ENCODE results near the gene ASCC2. TPM values are rescaled to one million over a fixed set of nuclear protein-coding genes. Genes with fewer than 3 reads are reported as not detected.
A peak's percentile ranks its signal among the peaks of the same experiment; 100 is the strongest.

Gene ASCC2
- total RNA-seq, 1 donor from 2014 or later: 44.6 TPM

- no peaks in the 10 kb centered on the region for H3K9me3 Mint-ChIP-seq
- no peak for TF ChIP-seq CTCF (conservative IDR thresholded peaks at IDR 0.05)
- no peaks in the 10 kb centered on the region for H3K4me1 Mint-ChIP-seq
- DNase-seq (ENCODE audit: low read depth, low spot score): no peak
- H3K27me3 Mint-ChIP-seq (ENCODE audit: low read depth): no peaks in the 10 kb centered on the region
- peaks cover 2% of the 10 kb centered on the region for H3K36me3 Mint-ChIP-seq (ENCODE audit: low read depth)
- H3K4me3 Mint-ChIP-seq: no peak overlapping the region
- no peak overlapping the region for H3K27ac Mint-ChIP-seq (ENCODE audit: unreplicated experiment)
Observed at GRCh38 chr22:29803190-29803589, 34.9 kb downstream of the ASCC2 start.

- Mint-ChIP-seq H3K27me3 (ENCODE audit: low read depth) (no peaks in the 10 kb centered on the region), H3K36me3 (ENCODE audit: low read depth) (peaks cover 2% of the 10 kb centered on the region), H3K4me3 (no peak overlapping the region), H3K27ac (ENCODE audit: unreplicated experiment) (no peak overlapping the region), H3K9me3 (no peaks in the 10 kb centered on the region), H3K4me1 (no peaks in the 10 kb centered on the region)
- TF ChIP-seq CTCF (conservative IDR thresholded peaks at IDR 0.05): no peak
- DNase-seq (ENCODE audit: low read depth, low spot score): no peak
Observed at GRCh38 chr22:29801796-29802195, 36.3 kb downstream of the ASCC2 start.

GRCh38 chr22:29801153-29801552, 36.9 kb downstream of the ASCC2 start:
- no peak overlapping the region for H3K4me3 Mint-ChIP-seq
- TF ChIP-seq CTCF (conservative IDR thresholded peaks at IDR 0.05): no peak
- no peaks in the 10 kb centered on the region for H3K27me3 Mint-ChIP-seq (ENCODE audit: low read depth)
- peak overlapping the region; percentile 38 for H3K27ac Mint-ChIP-seq (ENCODE audit: unreplicated experiment)
- no peak for DNase-seq (ENCODE audit: low read depth, low spot score)
- H3K4me1 Mint-ChIP-seq: no peaks in the 10 kb centered on the region
- H3K9me3 Mint-ChIP-seq: no peaks in the 10 kb centered on the region
- H3K36me3 Mint-ChIP-seq (ENCODE audit: low read depth): peaks cover 2% of the 10 kb centered on the region

- Mint-ChIP-seq H3K27ac (ENCODE audit: unreplicated experiment) (no peak overlapping the region), H3K36me3 (ENCODE audit: low read depth) (no peaks in the 10 kb centered on the region), H3K4me3 (no peak overlapping the region), H3K4me1 (no peaks in the 10 kb centered on the region), H3K27me3 (ENCODE audit: low read depth) (no peaks in the 10 kb centered on the region), H3K9me3 (no peaks in the 10 kb centered on the region)
- no peak for DNase-seq (ENCODE audit: low read depth, low spot score)
- TF ChIP-seq CTCF (conservative IDR thresholded peaks at IDR 0.05): no peak
Observed at GRCh38 chr22:29799217-29799680, 38.8 kb downstream of the ASCC2 start.

- no peaks in the 10 kb centered on the region for H3K27me3 Mint-ChIP-seq (ENCODE audit: low read depth)
- H3K27ac Mint-ChIP-seq (ENCODE audit: unreplicated experiment): peak overlapping the region; percentile 71
- H3K4me1 Mint-ChIP-seq: no peaks in the 10 kb centered on the region
- no peaks in the 10 kb centered on the region for H3K36me3 Mint-ChIP-seq (ENCODE audit: low read depth)
- no peak for TF ChIP-seq CTCF (conservative IDR thresholded peaks at IDR 0.05)
- no peak overlapping the region for H3K4me3 Mint-ChIP-seq
- H3K9me3 Mint-ChIP-seq: no peaks in the 10 kb centered on the region
- DNase-seq (ENCODE audit: low read depth, low spot score): no peak
Observed at GRCh38 chr22:29798801-29799200, 39.3 kb downstream of the ASCC2 start.

- no peak for DNase-seq (ENCODE audit: low read depth, low spot score)
- no peaks in the 10 kb centered on the region for H3K27me3 Mint-ChIP-seq (ENCODE audit: low read depth)
- no peak for TF ChIP-seq CTCF (conservative IDR thresholded peaks at IDR 0.05)
- H3K36me3 Mint-ChIP-seq (ENCODE audit: low read depth): no peaks in the 10 kb centered on the region
- H3K9me3 Mint-ChIP-seq: no peaks in the 10 kb centered on the region
- H3K4me1 Mint-ChIP-seq: no peaks in the 10 kb centered on the region
- H3K27ac Mint-ChIP-seq (ENCODE audit: unreplicated experiment): peak overlapping the region; percentile 62
- no peak overlapping the region for H3K4me3 Mint-ChIP-seq
Observed at GRCh38 chr22:29798318-29798717, 39.8 kb downstream of the ASCC2 start.
